Measurements from ENCODE around the gene FUT8. TPM values are rescaled to one million over a fixed set of nuclear protein-coding genes. Genes with fewer than 3 reads are reported as not detected.

FUT8 gene
- total and polyA plus RNA-seq, 2 of the 8 experiments (the other 6 are each of a cell fraction or from before 2014, with no cell fraction given) = 10.5 to 25.1 TPM

GRCh38 chr14:65696801-65697200, 284.3 kb downstream of the FUT8 start:
- Histone ChIP-seq H3K9ac (replicated peaks in 1 of 4; ENCODE audit: extremely low read depth in 1 of 4, low read depth in 3 of 4, low read length in 3 of 4) (no peak overlapping the region), H2AK5ac (ENCODE audit: low read depth, low read length) (no peak overlapping the region), H3K4me2 (ENCODE audit: insufficient read depth in 1 of 2, low read depth in 2 of 2, low read length in 2 of 2) (no peak overlapping the region), H3K4me3 (ENCODE audit: extremely low read depth in 1 of 4, insufficient read depth in 2 of 4, low read depth in 3 of 4, low read length in 4 of 4) (no peak overlapping the region), H2BK20ac (ENCODE audit: low read length) (no peak overlapping the region), H2BK12ac (ENCODE audit: low read depth, low read length) (no peak overlapping the region), H4K8ac (ENCODE audit: extremely low read depth, insufficient read depth, low read length) (no peak overlapping the region), H3K27me3 (replicated peaks in 1 of 4; ENCODE audit: control insufficient read depth in 3 of 4, extremely low read depth in 1 of 4, insufficient read depth in 3 of 4, low read length in 3 of 4) (no peaks in the 10 kb centered on the region), H2AFZ (ENCODE audit: low read length) (no peak overlapping the region), H2BK5ac (ENCODE audit: low read depth, low read length) (no peak overlapping the region), H4K5ac (ENCODE audit: insufficient read length, low read depth, low read length) (no peak overlapping the region), H3K23me2 (ENCODE audit: low read depth, low read length) (no peaks in the 10 kb centered on the region), H3K36me3 (ENCODE audit: control insufficient read depth in 2 of 4, insufficient read depth in 4 of 4, low read length in 3 of 4) (no peaks in the 10 kb centered on the region; a peak in 1 of 8 replicates), H3K14ac (ENCODE audit: insufficient read length) (no peak overlapping the region), H2BK120ac (replicated peaks; ENCODE audit: low read depth, low read length) (no peak overlapping the region), H3K23ac (ENCODE audit: insufficient read length) (no peak overlapping the region), H2BK15ac (ENCODE audit: low read length) (no peak overlapping the region), H3K27ac (ENCODE audit: low read depth, low read length) (no peak overlapping the region), H3K79me1 (ENCODE audit: low read depth, low read length) (no peaks in the 10 kb centered on the region), H3K18ac (ENCODE audit: extremely low read depth, low read length) (no peak overlapping the region), H3K79me2 (ENCODE audit: control insufficient read depth in 1 of 2, insufficient read depth in 2 of 2, low read length in 2 of 2) (no peaks in the 10 kb centered on the region), H3K4me1 (replicated peaks in 1 of 4; ENCODE audit: control insufficient read depth in 3 of 4, insufficient read depth in 4 of 4, low read length in 3 of 4) (no peaks in the 10 kb centered on the region; a peak in 1 of 7 replicates), H4K91ac (replicated peaks; ENCODE audit: insufficient read length, low read length) (no peak overlapping the region), H3K9me3 (ENCODE audit: insufficient read depth in 2 of 2, low read depth in 1 of 2, low read length in 1 of 2) (peaks cover 0 to 8% of the 10 kb centered on the region in 2 experiments; a peak in 1 of 4 replicates), H4K20me1 (replicated peaks in 1 of 2; ENCODE audit: control insufficient read depth in 1 of 2, insufficient read depth in 2 of 2, low read length in 2 of 2) (no peaks in the 10 kb centered on the region), H3K4ac (replicated peaks; ENCODE audit: insufficient read length, low read depth, low read length) (no peak overlapping the region), H3K56ac (replicated peaks; ENCODE audit: insufficient read length, low read depth, low read length) (no peak overlapping the region)
- ChIA-PET POLR2A (ENCODE audit: partially characterized antibody) (no interaction called here), CTCF (ENCODE audit: partially characterized antibody) (interaction anchor here (1.1 to 1.2 kb wide), 2 partner anchors 129 to 163 kb away, joined by 4 to 5 read pairs; no protein-coding TSS in a partner anchor)
- TF ChIP-seq KDM1A (IDR thresholded peaks at IDR 0.05; ENCODE audit: borderline replicate concordance, low read length) (no peak), POLR2AphosphoS5 (IDR thresholded peaks at IDR 0.05; ENCODE audit: low read depth, low read length) (no peak), BACH1 (IDR thresholded peaks at IDR 0.05; ENCODE audit: low read length) (no peak), MAX (IDR thresholded peaks at IDR 0.05) (no peak), NANOG (IDR thresholded peaks at IDR 0.05; ENCODE audit: insufficient read depth, low read depth, low read length, poor library complexity, severe bottlenecking) (no peak)
- 89% methylated on average over 1 of the region's 1 CpG; no CpG with 5 or more reads in 1 of the 2 experiments for WGBS, 2 experiments (ENCODE audit: extremely low coverage in 1 of 2, insufficient coverage in 1 of 2, insufficient read length in 1 of 2, insufficient replicate concordance in 2 of 2, low coverage in 1 of 2, low lambda C conversion rate in 2 of 2, missing lambda C conversion rate in 1 of 2)
- no peak for DNase-seq (ENCODE audit: low read depth in 1 of 2, low spot score in 2 of 2)
- no peak for FAIRE-seq

Data from H1 (cell line).